Chondrocyte (in vitro differentiated cells): ENCODE measurements around the gene EPB41. TPM values are rescaled to one million over a fixed set of nuclear protein-coding genes. Genes with fewer than 3 reads are reported as not detected.

Experiments used
- DNase-seq: peaks from one replicate; pipeline ENCODE4 v3.0.0; 2021; ENCODE audit warnings: mixed read lengths, low spot score
- H3K27ac Mint-ChIP-seq: one replicate; pipeline ENCODE4 v1.8.0; 2021; ENCODE audit warnings: mild to moderate bottlenecking, moderate library complexity, mixed read lengths; ENCODE audit not compliant: unreplicated experiment
- H3K27me3 Mint-ChIP-seq: 2 replicates; pipeline ENCODE4 v1.8.0; 2021; ENCODE audit warnings: low read depth, mixed read lengths
- H3K36me3 Mint-ChIP-seq: 2 replicates; pipeline ENCODE4 v1.8.0; 2021; ENCODE audit warnings: low read depth, mixed read lengths
- H3K4me1 Mint-ChIP-seq: 2 replicates; pipeline ENCODE4 v1.8.0; 2021; ENCODE audit warnings: low read depth, mild to moderate bottlenecking, mixed read lengths
- H3K4me3 Mint-ChIP-seq: one replicate; pipeline ENCODE4 v1.8.0; 2021; ENCODE audit warnings: mild to moderate bottlenecking, moderate library complexity, mixed read lengths; ENCODE audit not compliant: unreplicated experiment
- H3K9me3 Mint-ChIP-seq: 2 replicates; pipeline ENCODE4 v1.8.0; 2021; ENCODE audit warnings: low read depth, mixed read lengths
- total RNA-seq: library from RNA; stranded (reverse); gene quantifications from 3 replicates; pipeline ENCODE4 v1.2.1, GENCODE V29; 2021
- TF ChIP-seq, protein P1 (sequence below): fragments of 200-600 bp; sonication (generic); IDR thresholded peaks from 2 replicates; pipeline ENCODE4 v1.5.0; 2021; ENCODE audit warnings: antibody characterized with exemption, mild to moderate bottlenecking, moderate library complexity

The EPB41 gene
- total RNA-seq, 1 donor from 2014 or later = 17.7 TPM

DNA sequence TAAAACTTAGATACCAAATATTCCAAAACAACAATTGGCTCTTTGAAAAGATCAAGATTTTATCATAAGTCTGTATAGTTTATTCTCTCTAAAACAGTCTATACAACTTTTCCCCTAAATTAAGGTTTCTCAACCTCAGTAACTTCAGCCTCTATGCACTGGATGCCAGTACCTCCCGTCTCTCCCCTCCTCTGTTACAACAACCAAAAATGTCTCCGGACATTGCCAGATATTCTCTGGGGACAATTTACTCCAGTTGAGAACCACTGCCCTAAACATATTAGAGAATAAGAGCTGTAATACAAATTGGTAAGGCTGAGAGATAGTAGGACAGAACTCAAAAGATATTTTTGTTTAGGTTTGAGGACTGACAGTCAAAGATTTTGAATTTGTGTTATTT lies 137.7 kb downstream of the EPB41 start:
- peaks cover 23% of the 10 kb centered on the region for H3K4me1 Mint-ChIP-seq
- H3K4me3 Mint-ChIP-seq = no peak overlapping the region
- no peaks in the 10 kb centered on the region for H3K27me3 Mint-ChIP-seq
- no peaks in the 10 kb centered on the region for H3K9me3 Mint-ChIP-seq
- H3K27ac Mint-ChIP-seq = no peak overlapping the region
- no peaks in the 10 kb centered on the region for H3K36me3 Mint-ChIP-seq
- no peak for DNase-seq
- TF ChIP-seq, protein P1, sequence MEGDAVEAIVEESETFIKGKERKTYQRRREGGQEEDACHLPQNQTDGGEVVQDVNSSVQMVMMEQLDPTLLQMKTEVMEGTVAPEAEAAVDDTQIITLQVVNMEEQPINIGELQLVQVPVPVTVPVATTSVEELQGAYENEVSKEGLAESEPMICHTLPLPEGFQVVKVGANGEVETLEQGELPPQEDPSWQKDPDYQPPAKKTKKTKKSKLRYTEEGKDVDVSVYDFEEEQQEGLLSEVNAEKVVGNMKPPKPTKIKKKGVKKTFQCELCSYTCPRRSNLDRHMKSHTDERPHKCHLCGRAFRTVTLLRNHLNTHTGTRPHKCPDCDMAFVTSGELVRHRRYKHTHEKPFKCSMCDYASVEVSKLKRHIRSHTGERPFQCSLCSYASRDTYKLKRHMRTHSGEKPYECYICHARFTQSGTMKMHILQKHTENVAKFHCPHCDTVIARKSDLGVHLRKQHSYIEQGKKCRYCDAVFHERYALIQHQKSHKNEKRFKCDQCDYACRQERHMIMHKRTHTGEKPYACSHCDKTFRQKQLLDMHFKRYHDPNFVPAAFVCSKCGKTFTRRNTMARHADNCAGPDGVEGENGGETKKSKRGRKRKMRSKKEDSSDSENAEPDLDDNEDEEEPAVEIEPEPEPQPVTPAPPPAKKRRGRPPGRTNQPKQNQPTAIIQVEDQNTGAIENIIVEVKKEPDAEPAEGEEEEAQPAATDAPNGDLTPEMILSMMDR = no peak

- no peak for DNase-seq
- no peaks in the 10 kb centered on the region for H3K9me3 Mint-ChIP-seq
- H3K36me3 Mint-ChIP-seq = no peaks in the 10 kb centered on the region
- H3K4me3 Mint-ChIP-seq = no peak overlapping the region
- H3K4me1 Mint-ChIP-seq = peaks cover 23% of the 10 kb centered on the region
- TF ChIP-seq, protein P1 = no peak
- no peak overlapping the region for H3K27ac Mint-ChIP-seq
- H3K27me3 Mint-ChIP-seq = no peaks in the 10 kb centered on the region
Measured at GRCh38 chr1:29052941-29053340, 138.6 kb downstream of the EPB41 start.

GRCh38 chr1:29055160-29055559 lies 140.8 kb downstream of the EPB41 start:
- Mint-ChIP-seq H3K9me3 (no peaks in the 10 kb centered on the region), H3K27ac (no peak overlapping the region), H3K4me1 (peaks cover 15% of the 10 kb centered on the region), H3K4me3 (no peak overlapping the region), H3K36me3 (no peaks in the 10 kb centered on the region), H3K27me3 (no peaks in the 10 kb centered on the region)
- DNase-seq = no peak
- TF ChIP-seq, protein P1 = no peak

DNA sequence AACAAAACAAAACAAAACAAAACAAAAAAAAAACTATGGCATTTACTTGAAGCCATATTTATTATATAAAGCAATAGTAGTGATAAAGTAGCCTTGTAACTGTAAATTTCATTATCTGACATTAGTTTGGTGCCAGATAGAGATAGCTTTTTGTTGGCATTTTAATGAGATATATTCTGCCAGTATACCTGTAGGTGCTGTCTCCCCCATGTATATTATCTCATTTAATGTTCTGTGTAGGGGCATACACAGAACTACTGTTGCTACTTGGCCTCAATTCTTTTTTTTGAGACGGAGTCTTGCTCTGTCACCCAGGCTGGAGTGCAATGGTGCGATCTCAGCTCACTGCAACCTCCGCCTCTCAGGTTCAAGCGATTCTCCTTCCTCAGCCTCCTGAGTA lies 141.9 kb downstream of the EPB41 start:
- H3K36me3 Mint-ChIP-seq = no peaks in the 10 kb centered on the region
- H3K9me3 Mint-ChIP-seq = no peaks in the 10 kb centered on the region
- H3K27ac Mint-ChIP-seq = no peak overlapping the region
- H3K4me3 Mint-ChIP-seq = no peak overlapping the region
- H3K4me1 Mint-ChIP-seq = peaks cover 12% of the 10 kb centered on the region
- DNase-seq = no peak
- no peaks in the 10 kb centered on the region for H3K27me3 Mint-ChIP-seq
- TF ChIP-seq, protein P1 = no peak

- no peak overlapping the region for H3K4me3 Mint-ChIP-seq
- H3K27ac Mint-ChIP-seq = no peak overlapping the region
- no peaks in the 10 kb centered on the region for H3K9me3 Mint-ChIP-seq
- TF ChIP-seq, protein P1 = no peak
- no peaks in the 10 kb centered on the region for H3K36me3 Mint-ChIP-seq
- H3K4me1 Mint-ChIP-seq = peaks cover 7% of the 10 kb centered on the region
- DNase-seq = no peak
- H3K27me3 Mint-ChIP-seq = no peaks in the 10 kb centered on the region
Measured at GRCh38 chr1:29057700-29058099, 143.3 kb downstream of the EPB41 start.
